Caco-2 (cell line): ENCODE results near the gene CCDC148. TPM values are rescaled to one million over a fixed set of nuclear protein-coding genes. Genes with fewer than 3 reads are reported as not detected.

Experiments used
- BruUV-seq: library from RNA; stranded (reverse); fragments of 400-500 nt; replicated peaks from 2 replicates; lab custom pipeline; 2021; lab: Mats Ljungman, UMichigan
- CTCF ChIA-PET: fragments of 300-600 bp; sonication (Branson Sonifier 250); formaldehyde crosslinking; loops from one replicate; lab custom pipeline; 2022; ENCODE audit warnings: antibody characterized with exemption; lab: Charles Lee
- POLR2A ChIA-PET: fragments of 300-600 bp; sonication (Branson Sonifier 250); formaldehyde crosslinking; loops from one replicate; lab custom pipeline; 2022; ENCODE audit warnings: antibody characterized with exemption; lab: Charles Lee
- DNase-seq, 2 experiments: peaks; one replicate each; pipeline versions ENCODE4 v3.0.0 to v3.0.0-alpha.2; 2020 to 2022
- H3K27me3 ChIP-seq: replicated peaks from 2 replicates; pipeline ENCODE4 v1.6.0; 2011; ENCODE audit warnings: low read length; ENCODE audit not compliant: control insufficient read depth, insufficient read depth
- H3K36me3 ChIP-seq: 2 replicates; pipeline ENCODE4 v1.5.1; 2011; ENCODE audit warnings: low read length; ENCODE audit not compliant: control insufficient read depth, insufficient read depth
- H3K4me1 ChIP-seq: fragments of 250-450 bp; sonication (Bioruptor Pico); 2 replicates; pipeline ENCODE4 v1.5.1; 2020; ENCODE audit warnings: mild to moderate bottlenecking
- H3K4me3 ChIP-seq: 2 replicates; pipeline ENCODE4 v1.5.1; 2011; ENCODE audit warnings: low read depth, mild to moderate bottlenecking, control low read depth, low read length
- H3K9me3 ChIP-seq: fragments of 250-450 bp; sonication (Bioruptor Pico); 2 replicates; pipeline ENCODE4 v1.5.1; 2020; ENCODE audit warnings: mild to moderate bottlenecking, moderate library complexity
- H3K27ac Mint-ChIP-seq: one replicate; pipeline ENCODE4 v1.8.0; 2022; ENCODE audit warnings: mixed read lengths; ENCODE audit not compliant: unreplicated experiment
- H3K27me3 Mint-ChIP-seq: one replicate; pipeline ENCODE4 v1.8.0; 2022; ENCODE audit warnings: mixed read lengths; ENCODE audit not compliant: insufficient read depth, unreplicated experiment
- H3K36me3 Mint-ChIP-seq: one replicate; pipeline ENCODE4 v1.8.0; 2022; ENCODE audit warnings: mild to moderate bottlenecking, mixed read lengths; ENCODE audit not compliant: insufficient read depth, unreplicated experiment
- H3K4me1 Mint-ChIP-seq: one replicate; pipeline ENCODE4 v1.8.0; 2022; ENCODE audit warnings: low read depth, mixed read lengths; ENCODE audit not compliant: unreplicated experiment
- H3K4me3 Mint-ChIP-seq: one replicate; pipeline ENCODE4 v1.8.0; 2022; ENCODE audit warnings: mild to moderate bottlenecking, moderate library complexity, mixed read lengths; ENCODE audit not compliant: unreplicated experiment
- H3K9me3 Mint-ChIP-seq: one replicate; pipeline ENCODE4 v1.8.0; 2022; ENCODE audit warnings: mixed read lengths; ENCODE audit not compliant: unreplicated experiment
- CTCF ChIP-seq, 2 experiments: fragments of 200-600 bp in 1 of 2; IDR thresholded peaks; 1 replicate in 1 of 2; 2 replicates in 1 of 2; pipeline versions ENCODE4 v1.5.1 to v1.8.0; 2011 to 2022; ENCODE audit warnings: antibody characterized with exemption in 1 of 2, control low read depth in 1 of 2, inconsistent platforms in 1 of 2, low read depth in 1 of 2, low read length in 1 of 2, mild to moderate bottlenecking in 1 of 2, moderate library complexity in 1 of 2; ENCODE audit not compliant: insufficient read depth in 1 of 2, severe bottlenecking in 1 of 2, unreplicated experiment in 1 of 2
- intact Hi-C: fragments of 100-400 bp; cut with micrococcal nuclease; formaldehyde crosslinking; loops from one replicate; pipeline ENCODE4 v1.10.0; 2022; ENCODE audit not compliant: unreplicated experiment
- total RNA-seq: library from RNA; stranded (reverse); gene quantifications from 2 replicates; pipeline ENCODE4 v1.2.3, GENCODE V29; 2022

Gene CCDC148
- total RNA-seq, 1 experiment from 2014 or later, result 6.3 TPM

- ChIA-PET POLR2A (no interaction called here), CTCF (no interaction called here)
- Histone ChIP-seq H3K27me3 (no peaks in the 10 kb centered on the region), H3K9me3 (no peaks in the 10 kb centered on the region), H3K36me3 (no peaks in the 10 kb centered on the region), H3K4me1 (no peaks in the 10 kb centered on the region), H3K4me3 (no peak overlapping the region)
- DNase-seq, result no peak
- no TSS peak for BruUV-seq
- no peak for TF ChIP-seq CTCF (IDR thresholded peaks at IDR 0.05; ENCODE audit: insufficient read depth in 1 of 2, low read depth in 1 of 2, low read length in 1 of 2, severe bottlenecking in 1 of 2, unreplicated experiment in 1 of 2)
- H3K27me3 Mint-ChIP-seq, result peaks cover 14% of the 10 kb centered on the region
- intact Hi-C loops, result no loop called here
- H3K9me3 Mint-ChIP-seq, result peaks cover 9% of the 10 kb centered on the region
- no peaks in the 10 kb centered on the region for H3K36me3 Mint-ChIP-seq
- no peak overlapping the region for H3K27ac Mint-ChIP-seq
- no peaks in the 10 kb centered on the region for H3K4me1 Mint-ChIP-seq
- H3K4me3 Mint-ChIP-seq, result no peak overlapping the region
Measured at GRCh38 chr2:158276619-158277471, 179.7 kb downstream of the CCDC148 start.

DNA sequence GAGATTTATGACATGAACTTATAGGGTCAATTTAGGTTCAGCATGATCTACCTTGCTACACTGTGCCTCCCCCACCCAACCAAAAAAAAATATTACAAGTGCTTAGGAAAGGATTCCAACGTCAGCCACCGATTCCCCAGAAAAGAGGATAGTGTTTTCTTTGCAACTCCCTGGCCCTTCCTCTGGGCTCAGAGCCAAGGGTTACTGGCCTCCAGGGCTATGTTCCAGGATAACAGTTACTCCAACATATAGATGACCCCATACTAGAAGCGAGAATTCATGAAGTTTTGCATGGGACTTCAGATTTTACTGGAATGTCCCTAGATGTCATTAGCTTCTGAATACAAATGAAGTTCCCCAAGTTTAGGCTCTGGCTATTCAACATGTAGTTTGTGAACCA lies 182.8 kb downstream of the CCDC148 start:
- ChIA-PET POLR2A (no interaction called here), CTCF (no interaction called here)
- no TSS peak for BruUV-seq
- no peak for TF ChIP-seq CTCF (IDR thresholded peaks at IDR 0.05; ENCODE audit: insufficient read depth in 1 of 2, low read depth in 1 of 2, low read length in 1 of 2, severe bottlenecking in 1 of 2, unreplicated experiment in 1 of 2)
- peaks cover 20% of the 10 kb centered on the region for H3K27me3 Mint-ChIP-seq
- Histone ChIP-seq H3K36me3 (no peaks in the 10 kb centered on the region), H3K4me3 (no peak overlapping the region), H3K4me1 (no peaks in the 10 kb centered on the region), H3K27me3 (no peaks in the 10 kb centered on the region), H3K9me3 (no peaks in the 10 kb centered on the region)
- intact Hi-C loops, result no loop called here
- no peak overlapping the region for H3K4me3 Mint-ChIP-seq
- H3K4me1 Mint-ChIP-seq, result no peaks in the 10 kb centered on the region
- H3K27ac Mint-ChIP-seq, result no peak overlapping the region
- H3K36me3 Mint-ChIP-seq, result no peaks in the 10 kb centered on the region
- no peaks in the 10 kb centered on the region for H3K9me3 Mint-ChIP-seq
- no peak for DNase-seq

GRCh38 chr2:158270536-158270935 lies 186.0 kb downstream of the CCDC148 start:
- Mint-ChIP-seq H3K4me1 (no peaks in the 10 kb centered on the region), H3K27ac (no peak overlapping the region), H3K4me3 (no peak overlapping the region), H3K36me3 (no peaks in the 10 kb centered on the region), H3K27me3 (peaks cover 24% of the 10 kb centered on the region), H3K9me3 (no peaks in the 10 kb centered on the region)
- Histone ChIP-seq H3K4me3 (no peak overlapping the region), H3K4me1 (no peaks in the 10 kb centered on the region), H3K27me3 (no peaks in the 10 kb centered on the region; the same call in 1 of the 2 replicates), H3K36me3 (no peaks in the 10 kb centered on the region), H3K9me3 (no peaks in the 10 kb centered on the region)
- BruUV-seq, result no TSS peak
- DNase-seq, result no peak
- no peak for TF ChIP-seq CTCF (IDR thresholded peaks at IDR 0.05; ENCODE audit: insufficient read depth in 1 of 2, low read depth in 1 of 2, low read length in 1 of 2, severe bottlenecking in 1 of 2, unreplicated experiment in 1 of 2)
- POLR2A ChIA-PET, result no interaction called here
- intact Hi-C loops, result no loop called here
- CTCF ChIA-PET, result no interaction called here
